ENCODE results near the gene CXXC1. TPM values are rescaled to one million over a fixed set of nuclear protein-coding genes. Genes with fewer than 3 reads are reported as not detected.
A peak's percentile ranks its signal among the peaks of the same experiment; 100 is the strongest.

CXXC1 gene
- total RNA-seq, 1 experiment from 2014 or later, result 54.7 TPM

- H3K4me1 ChIP-seq (replicated peaks; ENCODE audit: insufficient read depth), result peaks cover 22% of the 10 kb centered on the region
These were observed 2.4 kb downstream of the CXXC1 start for GRCh38 chr18:50285071-50285470.

GRCh38 chr18:50284255-50284885, 3.1 kb downstream of the CXXC1 start:
- Histone ChIP-seq H3K9me2 (ENCODE audit: insufficient read depth) (no peaks in the 10 kb centered on the region), H3K79me2 (ENCODE audit: low read depth) (peaks cover 36% of the 10 kb centered on the region), H3K4me1 (replicated peaks; ENCODE audit: insufficient read depth) (peaks cover 29% of the 10 kb centered on the region), H3K4me3 (no peak overlapping the region), H3K27me3 (ENCODE audit: insufficient read depth, low read depth) (no peaks in the 10 kb centered on the region), H3K9me3 (ENCODE audit: insufficient read depth, low read depth) (no peaks in the 10 kb centered on the region), H4K20me1 (ENCODE audit: insufficient read depth) (no peaks in the 10 kb centered on the region), H2AFZ (no peak overlapping the region), H3F3A (ENCODE audit: insufficient read depth, low read depth) (peaks cover 8% of the 10 kb centered on the region), H3K36me3 (ENCODE audit: low read depth) (no peaks in the 10 kb centered on the region), H3K27ac (no peak overlapping the region), H3K4me2 (no peak overlapping the region)
- no peak for TF ChIP-seq CTCF (conservative IDR thresholded peaks at IDR 0.05)
- TF ChIP-seq EZH2 (IDR thresholded peaks at IDR 0.05; ENCODE audit: low read depth), result no peak
- BruUV-seq (replicated peaks), result no TSS peak
- intact Hi-C loops (cut with micrococcal nuclease; ENCODE audit: unreplicated experiment), result no loop called here
- DNase-seq, result peak in 1 of 2 experiments; percentile 61
- ChIA-PET CTCF (no interaction called here), POLR2A (ENCODE audit: unreplicated experiment) (interaction anchor here (0.6 kb wide), 1 partner anchor 72 kb away, joined by 5 read pairs; no protein-coding TSS in a partner anchor)

More at GRCh38 chr18:50285071-50285470, 2.4 kb downstream of the CXXC1 start:
- no peak overlapping the region for H3K4me2 ChIP-seq
- intact Hi-C loops (cut with micrococcal nuclease; ENCODE audit: unreplicated experiment), result no loop called here
- no peaks in the 10 kb centered on the region for H3K9me3 ChIP-seq (ENCODE audit: insufficient read depth, low read depth)
- H4K20me1 ChIP-seq (ENCODE audit: insufficient read depth), result no peaks in the 10 kb centered on the region
- peaks cover 29% of the 10 kb centered on the region for H3K79me2 ChIP-seq (ENCODE audit: low read depth)
- no peaks in the 10 kb centered on the region for H3K9me2 ChIP-seq (ENCODE audit: insufficient read depth)
- H3F3A ChIP-seq (ENCODE audit: insufficient read depth, low read depth), result peaks cover 8% of the 10 kb centered on the region
- ChIA-PET CTCF (no interaction called here), POLR2A (ENCODE audit: unreplicated experiment) (no interaction called here)
- no peaks in the 10 kb centered on the region for H3K36me3 ChIP-seq (ENCODE audit: low read depth)
- H3K27ac ChIP-seq, result no peak overlapping the region
- no peak overlapping the region for H3K4me3 ChIP-seq
- no peaks in the 10 kb centered on the region for H3K27me3 ChIP-seq (ENCODE audit: insufficient read depth, low read depth)
- H2AFZ ChIP-seq, result no peak overlapping the region
- no peak for DNase-seq
- no peak for TF ChIP-seq EZH2 (IDR thresholded peaks at IDR 0.05; ENCODE audit: low read depth)
- TF ChIP-seq CTCF (conservative IDR thresholded peaks at IDR 0.05), result no peak
- BruUV-seq (replicated peaks), result no TSS peak

- Histone ChIP-seq H3K4me2 (no peak overlapping the region), H4K20me1 (ENCODE audit: insufficient read depth) (peaks cover 1% of the 10 kb centered on the region; the same call in 1 of the 2 replicates), H3K4me1 (replicated peaks; ENCODE audit: insufficient read depth) (peaks cover 26% of the 10 kb centered on the region), H3K27me3 (ENCODE audit: insufficient read depth, low read depth) (no peaks in the 10 kb centered on the region), H3K9me3 (ENCODE audit: insufficient read depth, low read depth) (no peaks in the 10 kb centered on the region), H3K36me3 (ENCODE audit: low read depth) (peaks cover 6% of the 10 kb centered on the region), H3K9me2 (ENCODE audit: insufficient read depth) (no peaks in the 10 kb centered on the region), H3K79me2 (ENCODE audit: low read depth) (peaks cover 43% of the 10 kb centered on the region), H2AFZ (no peak overlapping the region), H3K4me3 (no peak overlapping the region), H3K27ac (no peak overlapping the region), H3F3A (ENCODE audit: insufficient read depth, low read depth) (peaks cover 8% of the 10 kb centered on the region)
- CTCF ChIA-PET, result no interaction called here
- POLR2A ChIA-PET (ENCODE audit: unreplicated experiment), result interaction anchor here (0.6 kb wide), 1 partner anchor 73 kb away, joined by 5 read pairs; no protein-coding TSS in a partner anchor
- TF ChIP-seq EZH2 (IDR thresholded peaks at IDR 0.05; ENCODE audit: low read depth) (no peak), CTCF (conservative IDR thresholded peaks at IDR 0.05) (no peak)
- BruUV-seq (replicated peaks), result no TSS peak
- intact Hi-C loops (cut with micrococcal nuclease; ENCODE audit: unreplicated experiment), result no loop called here
- DNase-seq, result no peak
These were observed 3.9 kb downstream of the CXXC1 start for GRCh38 chr18:50283469-50284209.

Data from PC-9 (cell line).